IMR-90 (cell line): ENCODE measurements around the gene FAM20A. TPM values are rescaled to one million over a fixed set of nuclear protein-coding genes. Genes with fewer than 3 reads are reported as not detected.

Source experiments
- ATAC-seq: fragments of 200-7000 bp; cut with Tn5 transposase; 2 replicates; pipeline ENCODE4 v1.9.1; 2020; ENCODE audit warnings: low read depth, mild to moderate bottlenecking, moderate library complexity
- BruUV-seq: library from RNA; stranded (reverse); fragments of 400-500 nt; replicated peaks from 2 replicates; lab custom pipeline; 2021; lab: Mats Ljungman, UMichigan
- CTCF ChIA-PET: fragments of 300-600 bp; formaldehyde crosslinking; extraction: SDS; loops from one replicate; lab custom pipeline; 2021; ENCODE audit warnings: antibody characterized with exemption; lab: Yijun Ruan, JAX
- POLR2A ChIA-PET: fragments of 300-600 bp; sonication (Branson Sonifier 250); formaldehyde crosslinking; loops from one replicate; lab custom pipeline; 2022; ENCODE audit warnings: antibody characterized with exemption; ENCODE audit not compliant: unreplicated experiment; lab: Charles Lee
- DNase-seq: peaks from one replicate; pipeline ENCODE4 v3.0.0; 2013
- H2AFZ ChIP-seq: replicated peaks from 2 replicates; pipeline ENCODE3; 2013; ENCODE audit warnings: low read length, mild to moderate bottlenecking; ENCODE audit not compliant: poor library complexity
- H2AK5ac ChIP-seq: 2 replicates; pipeline ENCODE4 v1.6.1; 2013; ENCODE audit warnings: low read depth, low read length, inconsistent platforms
- H2AK9ac ChIP-seq: replicated peaks from 2 replicates; pipeline ENCODE3; 2013; ENCODE audit warnings: mild to moderate bottlenecking, low read depth, low read length, moderate library complexity; ENCODE audit not compliant: poor library complexity
- H2BK120ac ChIP-seq: 2 replicates; pipeline ENCODE4 v1.6.1; 2013; ENCODE audit warnings: low read depth, low read length, inconsistent platforms
- H2BK15ac ChIP-seq: 3 replicates; pipeline ENCODE4 v1.6.1; 2013; ENCODE audit warnings: low read depth, low read length, inconsistent platforms
- H2BK20ac ChIP-seq: 2 replicates; pipeline ENCODE4 v1.6.1; 2013; ENCODE audit warnings: low read depth, mild to moderate bottlenecking, inconsistent platforms, low read length, moderate library complexity
- H2BK5ac ChIP-seq: 2 replicates; pipeline ENCODE4 v1.6.1; 2013; ENCODE audit warnings: mild to moderate bottlenecking, low read depth, low read length, inconsistent platforms; ENCODE audit not compliant: poor library complexity, severe bottlenecking
- H3K14ac ChIP-seq: replicated peaks from 2 replicates; pipeline ENCODE4 v1.6.1; 2013; ENCODE audit warnings: low read depth, low read length, inconsistent platforms
- H3K18ac ChIP-seq: 2 replicates; pipeline ENCODE4 v1.6.1; 2013; ENCODE audit warnings: low read depth, low read length, control low read depth
- H3K23ac ChIP-seq: 2 replicates; pipeline ENCODE4 v1.6.1; 2013; ENCODE audit warnings: low read depth, low read length, inconsistent platforms
- H3K27ac ChIP-seq: 2 replicates; pipeline ENCODE4 v1.5.1; 2013; ENCODE audit warnings: mild to moderate bottlenecking, control low read depth, low read length; ENCODE audit not compliant: insufficient read depth
- H3K27me3 ChIP-seq: 2 replicates; pipeline ENCODE4 v1.6.1; 2013; ENCODE audit warnings: low read length; ENCODE audit not compliant: control insufficient read depth, insufficient read depth
- H3K36me3 ChIP-seq: 2 replicates; pipeline ENCODE4 v1.6.1; 2013; ENCODE audit warnings: low read length, mixed read lengths; ENCODE audit not compliant: control insufficient read depth, insufficient read depth
- H3K4ac ChIP-seq: 2 replicates; pipeline ENCODE4 v1.6.1; 2013; ENCODE audit warnings: low read depth, low read length, inconsistent platforms
- H3K4me1 ChIP-seq: 2 replicates; pipeline ENCODE4 v1.6.1; 2013; ENCODE audit warnings: low read length, mixed read lengths; ENCODE audit not compliant: control insufficient read depth, insufficient read depth
- H3K4me2 ChIP-seq: 2 replicates; pipeline ENCODE4 v1.6.1; 2013; ENCODE audit warnings: low read depth, mild to moderate bottlenecking, control low read depth, low read length, moderate library complexity
- H3K4me3 ChIP-seq: 2 replicates; pipeline ENCODE4 v1.5.1; 2013; ENCODE audit warnings: low read depth, mild to moderate bottlenecking, control low read depth, low read length, moderate library complexity; ENCODE audit not compliant: insufficient read depth
- H3K56ac ChIP-seq: 2 replicates; pipeline ENCODE4 v1.6.1; 2013; ENCODE audit warnings: low read length, inconsistent platforms; ENCODE audit not compliant: insufficient read depth; ENCODE audit errors: extremely low read depth
- H3K79me1 ChIP-seq, 2 experiments: 2 replicates each; pipeline ENCODE4 v1.6.1; 2013; ENCODE audit warnings: low read length in 2 of 2, inconsistent platforms in 1 of 2, low read depth in 1 of 2
- H3K9ac ChIP-seq: 2 replicates; pipeline ENCODE4 v1.6.1; 2013; ENCODE audit warnings: low read depth, low read length, control low read depth
- H3K9me1 ChIP-seq: 2 replicates; pipeline ENCODE4 v1.6.1; 2013; ENCODE audit warnings: low read length, inconsistent platforms; ENCODE audit not compliant: insufficient read depth
- H3K9me3 ChIP-seq: 2 replicates; pipeline ENCODE4 v1.6.1; 2013; ENCODE audit warnings: low read length; ENCODE audit not compliant: control insufficient read depth, insufficient read depth
- H4K20me1 ChIP-seq: 2 replicates; pipeline ENCODE4 v1.6.1; 2013; ENCODE audit warnings: low read length, inconsistent platforms; ENCODE audit not compliant: insufficient read depth
- H4K5ac ChIP-seq: 2 replicates; pipeline ENCODE4 v1.6.1; 2013; ENCODE audit warnings: mild to moderate bottlenecking, low read depth, low read length, control low read depth
- H4K8ac ChIP-seq, 2 experiments: 2 replicates each; pipeline ENCODE4 v1.6.1; 2013; ENCODE audit warnings: low read depth in 2 of 2, low read length in 2 of 2, control low read depth in 1 of 2, inconsistent platforms in 1 of 2
- H4K91ac ChIP-seq: 2 replicates; pipeline ENCODE4 v1.6.1; 2013; ENCODE audit warnings: low read depth, low read length, inconsistent platforms; ENCODE audit not compliant: insufficient read depth
- BHLHE40 ChIP-seq: fragments of 150-350 bp; IDR thresholded peaks from 2 replicates; pipeline ENCODE4 v1.6.1; 2016; ENCODE audit warnings: mild to moderate bottlenecking, low read depth, low read length
- CEBPB ChIP-seq: IDR thresholded peaks from 2 replicates; pipeline ENCODE4 v1.6.1; 2012; ENCODE audit warnings: low read depth, low read length, improper control_type of control experiment
- CHD1 ChIP-seq: IDR thresholded peaks from 2 replicates; pipeline ENCODE4 v1.6.1; 2012; ENCODE audit warnings: low read depth, low read length, improper control_type of control experiment
- ELK1 ChIP-seq: fragments of 150-350 bp; IDR thresholded peaks from 2 replicates; pipeline ENCODE4 v1.6.1; 2016; ENCODE audit warnings: low read depth, mild to moderate bottlenecking, low read length, moderate library complexity, borderline replicate concordance
- FOS ChIP-seq: fragments of 150-350 bp; IDR thresholded peaks from 2 replicates; pipeline ENCODE4 v1.6.1; 2016; ENCODE audit warnings: low read depth, low read length
- MAFK ChIP-seq: IDR thresholded peaks from 2 replicates; pipeline ENCODE4 v1.6.1; 2012; ENCODE audit warnings: low read depth, low read length, improper control_type of control experiment
- MAZ ChIP-seq: IDR thresholded peaks from 2 replicates; pipeline ENCODE4 v1.6.1; 2012; ENCODE audit warnings: low read depth, mild to moderate bottlenecking, low read length, improper control_type of control experiment, moderate library complexity, borderline replicate concordance
- MXI1 ChIP-seq: IDR thresholded peaks from 2 replicates; pipeline ENCODE4 v1.6.1; 2012; ENCODE audit warnings: low read depth, mild to moderate bottlenecking, low read length, moderate library complexity, borderline replicate concordance
- NFE2L2 ChIP-seq: fragments of 150-350 bp; IDR thresholded peaks from 2 replicates; pipeline ENCODE4 v1.6.1; 2016; ENCODE audit warnings: low read depth, mild to moderate bottlenecking, low read length
- POLR2A ChIP-seq: IDR thresholded peaks from 2 replicates; pipeline ENCODE4 v1.6.1; 2012; ENCODE audit warnings: mild to moderate bottlenecking, low read depth, low read length
- RAD21 ChIP-seq: IDR thresholded peaks from 2 replicates; pipeline ENCODE4 v1.6.1; 2012; ENCODE audit warnings: low read length, improper control_type of control experiment
- RCOR1 ChIP-seq: IDR thresholded peaks from 2 replicates; pipeline ENCODE4 v1.6.1; 2012; ENCODE audit warnings: mild to moderate bottlenecking, low read length, improper control_type of control experiment; ENCODE audit not compliant: insufficient replicate concordance
- RFX5 ChIP-seq: IDR thresholded peaks from 2 replicates; pipeline ENCODE4 v1.8.0; 2012; ENCODE audit warnings: low read depth, mild to moderate bottlenecking, low read length, moderate library complexity
- SMC3 ChIP-seq: fragments of 150-350 bp; IDR thresholded peaks from 2 replicates; pipeline ENCODE4 v1.6.1; 2016; ENCODE audit warnings: low read depth, mild to moderate bottlenecking, antibody characterized with exemption, low read length, moderate library complexity
- WGBS, 2 experiments: methylation state at CpG; one replicate each; pipeline versions ENCODE4 v1.1.5 to v1.1.7; 2013; ENCODE audit warnings: missing lambda C conversion rate in 2 of 2; ENCODE audit not compliant: insufficient read length in 1 of 2; ENCODE audit errors: extremely low coverage in 2 of 2; 5-methylcytosine and 5-hydroxymethylcytosine counted together
- dilution Hi-C: fragments of 300-500 bp; cut with HindIII; formaldehyde crosslinking; loops from one replicate; pipeline ENCODE4 v1.14.3; 2018; ENCODE audit warnings: low sequenced_read_pairs; ENCODE audit not compliant: unreplicated experiment
- in situ Hi-C: fragments of 300-500 bp; cut with MboI; formaldehyde crosslinking; loops from 3 replicates; pipeline ENCODE4 v1.14.3; 2019; ENCODE audit warnings: low sequenced_read_pairs, inconsistent platforms, mixed read lengths
- intact Hi-C: fragments of 100-400 bp; cut with micrococcal nuclease; formaldehyde crosslinking; loops from 2 replicates; pipeline ENCODE4 v1.10.0; 2022
- polyA plus RNA-seq, 3 experiments: library from polyadenylated mRNA; depleted of rRNA; stranded (reverse); fragments of >200 nt; gene quantifications; 2 replicates each; pipeline ENCODE4 v1.2.3, GENCODE V29; 2012; ENCODE audit warnings: low replicate concordance in 1 of 3
- total RNA-seq: library from RNA; depleted of rRNA; stranded (reverse); fragments of >200 nt; gene quantifications from 2 replicates; pipeline ENCODE4 v1.2.3, GENCODE V29; 2012
- TF ChIP-seq, protein P1 (sequence below): conservative IDR thresholded peaks from 2 replicates; pipeline ENCODE4 v1.5.1; 2012; ENCODE audit warnings: mild to moderate bottlenecking, low read depth, low read length, improper control_type of control experiment
- TF ChIP-seq, protein P2 (sequence below): fragments of 150-350 bp; IDR thresholded peaks from 2 replicates; pipeline ENCODE4 v1.6.1; 2017; ENCODE audit warnings: mild to moderate bottlenecking, antibody characterized with exemption, low read length, low read depth

The FAM20A gene
- total and polyA plus RNA-seq, 2 of the 4 experiments (the other 2 are of a cell fraction) = not detected

DNA sequence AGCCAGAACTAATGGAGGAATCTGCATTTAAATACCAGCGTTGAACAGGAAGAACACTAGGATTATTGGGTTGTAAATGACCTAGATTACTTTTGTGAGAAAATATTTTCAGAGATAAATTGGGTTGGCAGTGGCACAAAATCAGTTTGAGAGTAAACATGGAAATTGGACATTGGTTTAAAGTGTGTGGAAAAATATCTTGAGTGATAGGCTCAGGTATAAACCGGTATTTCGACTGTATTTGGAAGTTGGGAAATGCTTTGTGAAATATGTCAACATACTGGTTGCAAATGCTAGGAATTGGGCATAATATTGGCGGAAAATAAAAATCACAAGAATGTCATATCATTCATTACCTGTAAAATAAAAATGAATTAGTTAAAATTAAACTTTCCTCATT, 73.9 kb downstream of the FAM20A start:
- dilution Hi-C loops = no loop called here
- no peaks in the 10 kb centered on the region for H3K9me1 ChIP-seq
- no peak overlapping the region for H2BK5ac ChIP-seq
- H2BK20ac ChIP-seq = no peak overlapping the region
- no peaks in the 10 kb centered on the region for H3K9me3 ChIP-seq
- H3K36me3 ChIP-seq = peaks cover 51% of the 10 kb centered on the region
- no peak overlapping the region for H3K18ac ChIP-seq
- no peaks in the 10 kb centered on the region for H3K27me3 ChIP-seq
- H2AFZ ChIP-seq = no peak overlapping the region
- 100% methylated on average over 1 of the region's 4 CpGs; no CpG with 5 or more reads in 1 of the 2 experiments for WGBS, 2 experiments
- no peak for DNase-seq
- H2BK15ac ChIP-seq = no peak overlapping the region
- H4K5ac ChIP-seq = no peak overlapping the region
- H3K27ac ChIP-seq = no peak overlapping the region
- in situ Hi-C loops = no loop called here
- no peak overlapping the region for H2AK9ac ChIP-seq
- H3K14ac ChIP-seq = no peak overlapping the region
- no peak for ATAC-seq
- no peak overlapping the region for H2AK5ac ChIP-seq
- H3K23ac ChIP-seq = no peak overlapping the region
- peaks cover 3% of the 10 kb centered on the region; the same call in 1 of the 2 replicates for H4K20me1 ChIP-seq
- ChIA-PET POLR2A (no interaction called here), CTCF (interaction anchor here (0.6 kb wide), 1 partner anchor 789 kb away, joined by 3 read pairs; no protein-coding TSS in a partner anchor)
- H2BK120ac ChIP-seq = no peak overlapping the region
- intact Hi-C loops = loop anchor here (2.0 kb wide), 1 partner anchor 717 kb away; no protein-coding TSS in a partner anchor
- no TSS peak for BruUV-seq
- no peak overlapping the region for H3K4ac ChIP-seq
- no peak overlapping the region for H3K56ac ChIP-seq
- no peaks in the 10 kb centered on the region for H3K4me1 ChIP-seq
- H4K8ac ChIP-seq = no peak overlapping the region
- no peak overlapping the region for H4K91ac ChIP-seq
- H3K79me1 ChIP-seq = peaks cover 20 to 25% of the 10 kb centered on the region in 2 experiments
- H3K9ac ChIP-seq = no peak overlapping the region
- H3K4me2 ChIP-seq = no peak overlapping the region
- no peak overlapping the region for H3K4me3 ChIP-seq
- TF ChIP-seq RCOR1 (no peak), ELK1 (no peak), NFE2L2 (no peak), CHD1 (no peak), MAZ (no peak), RAD21 (no peak), BHLHE40 (no peak), POLR2A (no peak), SMC3 (no peak), RFX5 (no peak), MAFK (no peak), CEBPB (no peak), MXI1 (no peak), FOS (no peak)
- TF ChIP-seq, protein P1, sequence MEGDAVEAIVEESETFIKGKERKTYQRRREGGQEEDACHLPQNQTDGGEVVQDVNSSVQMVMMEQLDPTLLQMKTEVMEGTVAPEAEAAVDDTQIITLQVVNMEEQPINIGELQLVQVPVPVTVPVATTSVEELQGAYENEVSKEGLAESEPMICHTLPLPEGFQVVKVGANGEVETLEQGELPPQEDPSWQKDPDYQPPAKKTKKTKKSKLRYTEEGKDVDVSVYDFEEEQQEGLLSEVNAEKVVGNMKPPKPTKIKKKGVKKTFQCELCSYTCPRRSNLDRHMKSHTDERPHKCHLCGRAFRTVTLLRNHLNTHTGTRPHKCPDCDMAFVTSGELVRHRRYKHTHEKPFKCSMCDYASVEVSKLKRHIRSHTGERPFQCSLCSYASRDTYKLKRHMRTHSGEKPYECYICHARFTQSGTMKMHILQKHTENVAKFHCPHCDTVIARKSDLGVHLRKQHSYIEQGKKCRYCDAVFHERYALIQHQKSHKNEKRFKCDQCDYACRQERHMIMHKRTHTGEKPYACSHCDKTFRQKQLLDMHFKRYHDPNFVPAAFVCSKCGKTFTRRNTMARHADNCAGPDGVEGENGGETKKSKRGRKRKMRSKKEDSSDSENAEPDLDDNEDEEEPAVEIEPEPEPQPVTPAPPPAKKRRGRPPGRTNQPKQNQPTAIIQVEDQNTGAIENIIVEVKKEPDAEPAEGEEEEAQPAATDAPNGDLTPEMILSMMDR = no peak
- TF ChIP-seq, protein P2, sequence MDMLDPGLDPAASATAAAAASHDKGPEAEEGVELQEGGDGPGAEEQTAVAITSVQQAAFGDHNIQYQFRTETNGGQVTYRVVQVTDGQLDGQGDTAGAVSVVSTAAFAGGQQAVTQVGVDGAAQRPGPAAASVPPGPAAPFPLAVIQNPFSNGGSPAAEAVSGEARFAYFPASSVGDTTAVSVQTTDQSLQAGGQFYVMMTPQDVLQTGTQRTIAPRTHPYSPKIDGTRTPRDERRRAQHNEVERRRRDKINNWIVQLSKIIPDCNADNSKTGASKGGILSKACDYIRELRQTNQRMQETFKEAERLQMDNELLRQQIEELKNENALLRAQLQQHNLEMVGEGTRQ = no peak
